GM12864 (cell line): Measurements from ENCODE around the gene FRMD4A.

Experiments used
- DNase-seq: peaks from one replicate; pipeline ENCODE4 v3.0.0-alpha.2; 2011; ENCODE audit warnings: low read depth
- H3K4me3 ChIP-seq: 2 replicates; pipeline ENCODE4 v1.5.1; 2011; ENCODE audit warnings: mild to moderate bottlenecking, low read depth, low read length, control low read depth
- TF ChIP-seq, protein P1 (sequence below): IDR thresholded peaks from 2 replicates; pipeline ENCODE4 v1.5.1; 2011; ENCODE audit warnings: low read depth, mild to moderate bottlenecking, moderate library complexity, low read length, control low read depth, inconsistent platforms; ENCODE audit errors: missing control alignments

The FRMD4A gene

DNA sequence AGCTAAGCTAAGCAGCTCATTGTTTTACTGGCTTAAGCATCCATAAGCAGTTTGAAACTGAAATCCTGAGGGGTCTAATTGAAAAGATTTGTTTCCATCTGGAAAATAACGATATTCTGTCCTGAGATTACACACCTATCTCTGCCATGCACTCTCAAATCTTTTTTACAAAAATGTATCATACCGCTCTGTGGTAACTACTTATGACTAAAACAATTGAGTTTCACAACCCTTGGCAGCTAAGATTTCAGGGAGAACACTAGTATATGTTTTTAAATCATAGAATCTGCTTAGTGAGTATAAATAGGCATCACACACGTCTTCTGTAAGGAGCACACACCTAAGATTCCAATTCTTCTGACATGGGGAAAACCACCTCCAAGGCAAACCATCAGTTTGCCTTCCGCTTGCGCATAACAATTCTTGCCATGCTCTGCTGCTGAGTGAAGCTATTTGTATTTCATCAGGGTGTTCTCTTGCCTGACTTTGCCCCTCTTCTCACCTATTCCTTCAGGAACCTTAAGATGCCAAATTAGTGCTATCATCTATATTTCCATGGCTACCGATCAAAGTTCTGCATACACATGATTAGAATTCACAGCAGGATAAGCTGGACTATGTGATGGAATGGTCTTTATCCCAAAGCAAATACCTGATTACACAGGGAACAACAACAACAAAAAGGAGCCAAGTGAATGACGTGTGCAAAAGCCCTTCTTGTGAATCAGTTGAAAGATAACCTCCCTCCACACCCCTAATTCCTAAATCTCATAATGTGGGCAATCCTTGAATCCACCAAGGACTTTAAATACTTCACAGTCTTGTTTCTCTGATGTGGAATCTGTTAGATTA is 703.0 kb downstream of the FRMD4A start:
- H3K4me3 ChIP-seq, result no peak overlapping the region
- TF ChIP-seq, protein P1, sequence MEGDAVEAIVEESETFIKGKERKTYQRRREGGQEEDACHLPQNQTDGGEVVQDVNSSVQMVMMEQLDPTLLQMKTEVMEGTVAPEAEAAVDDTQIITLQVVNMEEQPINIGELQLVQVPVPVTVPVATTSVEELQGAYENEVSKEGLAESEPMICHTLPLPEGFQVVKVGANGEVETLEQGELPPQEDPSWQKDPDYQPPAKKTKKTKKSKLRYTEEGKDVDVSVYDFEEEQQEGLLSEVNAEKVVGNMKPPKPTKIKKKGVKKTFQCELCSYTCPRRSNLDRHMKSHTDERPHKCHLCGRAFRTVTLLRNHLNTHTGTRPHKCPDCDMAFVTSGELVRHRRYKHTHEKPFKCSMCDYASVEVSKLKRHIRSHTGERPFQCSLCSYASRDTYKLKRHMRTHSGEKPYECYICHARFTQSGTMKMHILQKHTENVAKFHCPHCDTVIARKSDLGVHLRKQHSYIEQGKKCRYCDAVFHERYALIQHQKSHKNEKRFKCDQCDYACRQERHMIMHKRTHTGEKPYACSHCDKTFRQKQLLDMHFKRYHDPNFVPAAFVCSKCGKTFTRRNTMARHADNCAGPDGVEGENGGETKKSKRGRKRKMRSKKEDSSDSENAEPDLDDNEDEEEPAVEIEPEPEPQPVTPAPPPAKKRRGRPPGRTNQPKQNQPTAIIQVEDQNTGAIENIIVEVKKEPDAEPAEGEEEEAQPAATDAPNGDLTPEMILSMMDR, result no peak
- DNase-seq, result no peak

DNA sequence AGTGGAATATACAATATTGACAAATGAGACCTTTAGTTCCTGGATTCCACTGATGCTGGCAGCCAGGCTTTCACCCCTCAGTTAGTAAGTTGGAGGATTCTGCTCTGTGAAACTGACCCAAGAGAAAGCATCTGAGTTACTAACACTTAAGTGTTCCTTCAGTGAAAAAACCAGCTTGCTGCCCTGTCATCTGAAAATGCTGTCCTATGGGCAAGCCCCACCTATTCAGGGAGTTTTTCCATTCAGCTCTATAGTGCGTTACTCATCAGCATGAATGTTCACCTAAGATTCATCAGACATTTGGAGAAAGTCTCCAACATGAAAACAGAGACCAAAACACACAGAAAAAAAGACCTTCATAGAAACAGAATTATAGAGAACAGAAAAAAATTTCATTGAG is 706.1 kb downstream of the FRMD4A start:
- TF ChIP-seq, protein P1, result no peak
- H3K4me3 ChIP-seq, result no peak overlapping the region
- DNase-seq, result no peak

DNA sequence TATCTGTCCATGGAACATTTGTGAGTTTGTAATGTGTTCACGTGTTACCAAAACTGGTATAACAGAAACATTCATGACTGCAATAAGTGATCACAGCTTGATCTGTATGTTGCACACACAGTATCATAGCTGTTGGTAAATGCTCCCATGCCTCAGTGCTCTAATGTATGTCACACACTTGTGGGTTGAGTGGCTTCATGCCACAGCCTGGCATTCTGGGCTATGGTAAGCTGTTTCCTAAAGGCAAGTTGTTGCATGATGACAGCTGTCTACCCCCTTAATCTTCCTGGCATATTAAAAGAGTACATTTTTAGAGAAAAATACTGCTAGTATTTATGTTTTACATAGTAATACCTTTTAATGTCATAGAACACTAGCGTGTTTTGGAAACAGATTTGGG is 708.8 kb downstream of the FRMD4A start:
- TF ChIP-seq, protein P1, result no peak
- no peak for DNase-seq
- H3K4me3 ChIP-seq, result no peak overlapping the region

DNA sequence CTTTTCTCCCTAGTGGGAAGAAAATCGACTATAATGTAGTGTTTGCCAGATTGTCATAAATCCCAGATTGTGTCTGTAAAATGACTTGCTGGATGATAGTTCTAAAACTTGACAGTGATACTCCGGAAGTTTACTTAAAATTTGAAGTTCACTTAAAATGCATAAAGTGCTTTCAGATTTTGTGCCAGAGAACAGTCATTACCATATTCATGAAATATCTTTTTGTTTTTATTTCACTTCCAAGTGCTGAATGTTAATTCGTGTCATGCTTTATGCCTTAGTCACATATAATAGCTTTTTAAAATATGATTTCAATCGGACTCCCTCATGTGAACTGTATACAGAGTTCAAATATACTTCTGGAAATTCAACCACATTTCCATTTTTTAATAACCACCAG is 713.6 kb downstream of the FRMD4A start:
- TF ChIP-seq, protein P1, result no peak
- H3K4me3 ChIP-seq, result no peak overlapping the region
- DNase-seq, result no peak

DNA sequence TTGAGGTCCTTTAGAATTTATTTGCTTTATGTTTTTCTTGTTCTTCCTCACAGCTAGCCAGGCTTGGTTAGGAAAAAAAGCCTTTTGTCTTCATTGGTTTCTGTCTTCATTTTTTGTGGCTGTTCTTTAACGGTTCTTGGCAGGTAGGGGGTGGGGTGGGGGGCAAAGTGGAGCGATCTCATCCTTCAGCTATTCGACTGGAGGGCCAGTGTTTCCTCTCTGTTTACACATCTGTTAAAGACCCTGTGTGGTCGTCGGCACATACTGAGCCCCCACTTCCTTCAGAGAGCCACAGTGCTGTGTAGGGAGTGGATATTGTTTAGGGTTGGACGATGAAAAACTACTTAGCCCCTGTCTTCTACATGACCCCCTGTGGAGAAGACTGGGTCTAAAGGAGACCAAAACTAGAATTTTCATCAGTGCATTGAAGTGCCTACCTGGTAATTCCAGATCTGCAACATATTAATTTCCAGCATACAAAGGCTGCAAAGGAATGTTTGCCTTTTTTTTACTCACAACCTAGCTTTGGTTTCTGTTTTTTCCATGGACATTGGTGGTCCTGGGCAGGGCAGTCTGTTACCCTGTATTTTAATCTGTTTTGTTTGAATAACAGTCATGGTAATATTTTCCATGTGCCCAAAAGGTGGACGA is 714.9 kb downstream of the FRMD4A start:
- no peak overlapping the region for H3K4me3 ChIP-seq
- DNase-seq, result no peak
- TF ChIP-seq, protein P1, result no peak

DNA sequence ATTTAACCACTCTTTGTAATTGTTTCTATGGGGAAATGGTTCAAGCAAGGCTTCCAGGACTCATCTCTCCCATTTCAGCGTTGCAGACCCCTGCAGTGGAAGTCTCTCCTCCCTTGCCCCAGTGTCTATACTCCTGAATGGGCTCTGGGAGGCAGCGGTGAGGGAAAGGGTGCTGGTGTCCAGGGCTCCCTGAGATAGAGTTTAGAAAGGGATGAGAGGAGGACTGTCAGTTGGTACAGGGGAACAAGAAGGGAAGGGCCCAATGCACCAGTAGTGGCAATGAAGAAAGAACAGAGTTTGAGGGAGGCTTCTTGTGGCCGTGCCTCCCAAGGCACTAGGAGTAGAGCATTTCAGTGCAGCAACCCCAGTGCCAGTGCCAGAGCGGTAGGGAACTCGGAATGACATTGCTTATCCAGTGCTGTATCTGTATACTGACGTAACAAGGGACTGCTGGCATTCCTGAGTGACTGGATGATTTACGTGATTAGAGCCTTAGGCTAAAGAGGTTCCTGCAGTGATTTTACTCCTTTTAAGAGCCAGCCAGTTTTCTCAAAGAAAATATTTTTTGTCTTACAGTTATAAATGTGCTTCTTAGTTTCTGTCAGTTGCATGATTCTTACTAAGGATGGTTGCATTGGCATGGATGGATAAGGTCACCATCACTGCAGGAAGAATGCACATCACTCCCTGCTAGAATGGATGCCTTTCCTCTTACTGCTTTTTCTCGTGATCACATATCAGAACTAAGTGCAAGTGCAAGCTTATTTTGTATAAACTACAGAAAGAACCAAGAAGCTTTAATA is 716.0 kb downstream of the FRMD4A start:
- DNase-seq, result no peak
- H3K4me3 ChIP-seq, result no peak overlapping the region
- TF ChIP-seq, protein P1, result no peak
